Measurements from ENCODE around the gene TANGO2. TPM values are rescaled to one million over a fixed set of nuclear protein-coding genes. Genes with fewer than 3 reads are reported as not detected.

Gene TANGO2
- total and polyA plus RNA-seq, 9 of the 15 experiments (the other 6 are each of a cell fraction or from before 2014, with no cell fraction given): 15.5 to 94.9 (median 70.1) TPM

- TF ChIP-seq MTA3 (IDR thresholded peaks at IDR 0.05; ENCODE audit: borderline replicate concordance): peak; percentile 87; the same call in 1 of the 2 replicates
- peak; percentile 24; the same call in 1 of the 2 replicates for TF ChIP-seq TARDBP (IDR thresholded peaks at IDR 0.05)
- TF ChIP-seq OTX1 (CRISPR knock-in tag; IDR thresholded peaks at IDR 0.05): peak; percentile 17; the same call in 1 of the 2 replicates
- no peak for TF ChIP-seq NEUROD1 (IDR thresholded peaks at IDR 0.05; ENCODE audit: borderline replicate concordance, low read depth, low read length, partially characterized antibody)
- no peak for TF ChIP-seq MAZ (CRISPR knock-in tag; conservative IDR thresholded peaks at IDR 0.05 in 1 of 2, IDR thresholded peaks at IDR 0.05 in 1 of 2)
- peak; percentile 53; the same call in 1 of the 2 replicates for TF ChIP-seq ZNF274 (IDR thresholded peaks at IDR 0.05; ENCODE audit: borderline replicate concordance, low read depth, low read length)
- TF ChIP-seq MYC (IDR thresholded peaks at IDR 0.05; ENCODE audit: low read depth, low read length): peak; percentile 17
- no peak for TF ChIP-seq MYC (CRISPR knock-in tag; IDR thresholded peaks at IDR 0.05; ENCODE audit: borderline replicate concordance, low read depth)
- no peak for TF ChIP-seq DLX4 (CRISPR knock-in tag; IDR thresholded peaks at IDR 0.05)
- TF ChIP-seq ZBTB40 (IDR thresholded peaks at IDR 0.05): peak; percentile 62; the same call in 1 of the 2 replicates
- no peak for TF ChIP-seq ZBTB40 (CRISPR knock-in tag; IDR thresholded peaks at IDR 0.05)
- no peak for TF ChIP-seq HLTF (IDR thresholded peaks at IDR 0.05)
- TF ChIP-seq EGR1 (conservative IDR thresholded peaks at IDR 0.05): no peak
- no peak for TF ChIP-seq RBM17 (IDR thresholded peaks at IDR 0.05; ENCODE audit: borderline replicate concordance, low read depth, low read length)
- TF ChIP-seq PHB (CRISPR knock-in tag; IDR thresholded peaks at IDR 0.05): no peak
- TF ChIP-seq TFAM (CRISPR knock-in tag; conservative IDR thresholded peaks at IDR 0.05): no peak
- no peak for TF ChIP-seq E2F5 (CRISPR knock-in tag; IDR thresholded peaks at IDR 0.05)
Measured at GRCh38 chr22:20058989-20059770, 38.3 kb downstream of the TANGO2 start (continued).

All from K562 (cell line).